ENCODE results near the gene TM4SF1.

The TM4SF1 gene

DNA sequence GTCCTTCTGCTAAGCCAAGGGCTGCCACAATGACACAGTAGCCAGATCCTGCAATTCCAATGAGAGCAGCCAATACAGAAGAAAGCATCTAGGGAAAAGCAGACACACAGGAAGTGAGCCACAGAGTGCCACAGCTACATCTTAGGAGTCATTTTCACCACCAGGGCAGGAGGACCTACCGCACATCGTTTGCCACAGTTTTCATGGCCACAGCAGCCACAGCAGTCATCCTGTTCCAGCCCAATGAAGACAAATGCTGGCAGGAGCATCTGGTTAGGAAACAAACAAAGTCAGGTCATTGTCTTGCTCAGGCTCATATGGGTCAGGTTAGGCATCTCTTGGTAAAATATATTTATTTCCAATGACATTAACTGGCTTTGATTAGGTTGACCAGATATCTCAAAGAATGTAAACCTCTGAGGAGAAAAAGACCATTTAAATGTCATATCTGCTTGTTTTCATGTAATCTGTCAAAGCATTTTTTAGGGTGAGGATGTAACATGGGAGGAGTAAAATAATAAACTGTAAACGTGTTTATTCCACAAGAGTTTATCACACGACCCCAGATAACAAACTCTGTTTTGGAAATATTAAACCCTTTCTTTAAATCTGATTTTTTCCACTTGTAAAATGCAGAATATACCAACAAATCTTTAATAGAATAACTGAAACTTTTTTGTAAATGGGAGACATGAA lies 1.8 kb downstream of the TM4SF1 start:
- no peak for DNase-seq (ENCODE audit: low spot score)

DNA sequence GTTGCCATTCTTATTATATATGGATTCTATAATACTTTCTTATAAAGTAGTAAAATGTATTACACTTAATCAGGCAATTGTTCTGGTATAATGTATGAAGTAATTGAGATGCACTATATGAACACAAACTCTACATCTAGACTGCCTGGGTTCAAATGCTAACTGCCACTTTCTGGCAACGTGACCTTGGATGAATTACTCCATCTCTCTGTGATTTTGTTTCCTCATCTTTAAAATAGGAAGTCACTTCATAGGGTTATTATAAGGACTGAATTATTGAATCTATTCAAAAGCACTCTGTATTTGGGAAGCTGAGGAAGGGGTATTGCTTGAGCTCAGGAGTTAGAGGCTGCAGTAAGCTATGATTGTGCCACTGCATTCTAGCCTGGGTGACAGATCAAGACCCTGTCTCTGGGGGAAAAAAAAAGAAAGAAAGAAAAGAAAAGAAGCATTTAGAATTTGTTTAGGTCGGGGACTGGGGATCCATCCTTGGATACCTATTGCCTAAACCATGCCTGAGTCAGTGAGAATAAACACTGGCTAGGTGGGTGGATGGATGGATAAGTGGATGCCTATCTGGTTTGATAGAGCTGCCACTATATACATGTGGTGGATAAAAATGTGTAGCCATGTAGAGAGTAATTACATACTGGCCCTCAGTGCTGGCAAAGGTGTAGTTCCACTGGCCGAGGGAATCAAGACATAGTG lies 2.5 kb downstream of the TM4SF1 start:
- DNase-seq (ENCODE audit: low spot score), result no peak

DNA sequence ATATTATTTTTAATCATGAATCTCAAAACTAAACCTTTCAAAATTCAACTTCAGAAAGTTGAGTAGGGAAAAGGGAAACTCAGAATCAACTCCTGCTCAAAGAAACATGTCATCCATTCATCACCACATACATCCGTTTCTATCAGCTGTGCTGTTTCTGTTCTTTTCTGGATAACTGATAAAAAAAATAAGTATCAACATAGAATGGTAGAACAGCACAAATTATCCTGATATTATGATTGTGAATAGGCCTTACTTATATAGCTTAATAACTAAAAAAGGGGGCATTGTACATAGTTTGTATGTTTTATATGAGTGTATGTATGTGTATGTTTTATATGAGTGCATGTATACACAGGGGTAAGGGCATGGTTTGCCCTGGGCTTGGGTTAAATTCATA lies 3.1 kb downstream of the TM4SF1 start:
- no peak for DNase-seq (ENCODE audit: low spot score)

DNA sequence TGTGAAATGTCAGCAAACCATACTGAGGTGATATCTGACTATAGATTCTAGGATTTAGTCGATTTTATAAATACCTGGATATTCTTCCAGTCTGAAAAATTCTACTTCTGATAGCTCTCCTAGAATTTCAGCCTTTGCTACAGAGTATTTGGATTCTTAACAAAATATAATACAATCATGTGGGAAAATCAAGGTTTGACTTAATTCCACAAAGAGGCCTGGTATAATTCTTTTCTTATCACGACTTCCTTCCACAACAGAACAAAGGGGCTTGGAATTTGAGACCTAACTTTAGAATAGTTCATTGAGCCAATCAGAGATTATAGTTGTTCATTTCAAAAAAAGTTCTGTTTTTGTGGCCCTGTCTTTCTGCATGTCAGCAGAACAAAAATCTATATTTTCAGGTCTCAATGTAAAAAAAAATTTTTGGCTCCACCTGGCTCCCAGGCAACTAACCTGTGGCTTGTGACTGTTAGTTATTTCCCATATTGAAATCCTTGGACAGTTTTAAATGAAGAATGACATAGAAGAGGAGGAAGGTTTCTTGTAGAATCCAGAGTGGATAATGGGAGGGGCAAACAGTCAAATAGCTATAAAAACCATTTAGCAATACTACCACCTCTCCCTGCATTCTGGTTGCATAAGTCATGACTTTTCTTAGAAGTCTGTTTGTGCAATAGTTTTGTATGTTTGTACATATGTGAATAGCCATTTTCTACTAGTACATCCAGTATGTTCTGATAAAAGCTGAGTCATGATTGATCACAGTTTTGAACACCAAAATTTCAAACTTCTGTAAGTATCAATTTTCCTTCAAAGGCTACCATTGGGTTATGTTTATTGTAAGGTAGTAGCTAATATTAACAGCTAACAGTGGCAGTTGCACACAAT lies 4.0 kb downstream of the TM4SF1 start:
- DNase-seq (ENCODE audit: low spot score), result peak; percentile 73

DNA sequence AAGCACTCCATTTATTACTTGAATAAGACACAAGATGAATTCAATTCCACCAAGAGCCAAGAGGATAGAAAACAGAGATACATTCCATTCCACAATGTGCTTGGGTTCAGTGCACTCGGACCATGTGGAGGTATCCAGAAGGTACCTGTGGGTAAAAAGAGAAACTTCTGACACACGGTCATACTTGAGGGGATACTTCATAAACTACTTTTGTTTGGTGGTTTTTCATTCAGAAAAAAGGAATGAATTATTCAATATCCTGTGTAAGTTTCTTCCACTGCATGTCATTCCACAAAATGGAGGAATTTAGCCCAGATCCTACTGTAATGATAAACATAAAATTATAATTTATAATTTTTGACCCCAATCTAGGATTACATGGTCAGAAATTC lies 5.7 kb downstream of the TM4SF1 start:
- no peak for DNase-seq (ENCODE audit: low spot score)

DNA sequence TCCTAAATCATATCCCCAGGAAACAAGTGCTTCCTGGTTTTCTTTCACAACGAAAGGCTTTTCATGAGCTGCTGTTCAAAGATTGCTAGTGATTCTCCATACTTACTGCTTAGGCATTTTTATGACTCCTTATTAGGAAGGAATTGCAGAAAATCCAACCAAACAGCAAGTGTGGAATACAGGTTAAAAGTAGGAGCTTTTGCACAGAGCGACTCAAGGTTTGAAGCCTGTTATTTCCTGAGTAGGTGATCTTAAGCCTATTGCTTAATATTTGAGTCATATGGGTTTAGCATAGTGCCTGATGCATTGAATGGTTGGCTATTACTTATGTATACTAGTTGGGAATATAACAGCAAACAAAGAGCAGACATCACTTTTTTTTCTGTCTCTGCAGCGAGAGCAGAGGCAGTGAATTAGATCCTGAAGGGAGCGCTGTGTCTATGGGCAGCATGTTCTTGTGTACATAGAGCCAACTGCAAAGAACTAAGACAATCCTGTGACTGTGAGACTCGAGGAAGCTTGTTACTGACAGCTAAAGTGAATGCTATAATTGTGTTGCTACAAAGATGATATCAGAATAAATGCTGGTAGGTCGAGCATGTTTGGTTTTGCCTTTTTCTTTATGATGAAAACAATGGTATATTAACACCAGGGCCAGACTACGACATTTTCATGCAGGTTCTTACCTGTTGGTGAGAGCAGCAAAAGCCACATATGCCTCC lies 6.3 kb downstream of the TM4SF1 start:
- peak; percentile 39 for DNase-seq (ENCODE audit: low spot score)

DNA sequence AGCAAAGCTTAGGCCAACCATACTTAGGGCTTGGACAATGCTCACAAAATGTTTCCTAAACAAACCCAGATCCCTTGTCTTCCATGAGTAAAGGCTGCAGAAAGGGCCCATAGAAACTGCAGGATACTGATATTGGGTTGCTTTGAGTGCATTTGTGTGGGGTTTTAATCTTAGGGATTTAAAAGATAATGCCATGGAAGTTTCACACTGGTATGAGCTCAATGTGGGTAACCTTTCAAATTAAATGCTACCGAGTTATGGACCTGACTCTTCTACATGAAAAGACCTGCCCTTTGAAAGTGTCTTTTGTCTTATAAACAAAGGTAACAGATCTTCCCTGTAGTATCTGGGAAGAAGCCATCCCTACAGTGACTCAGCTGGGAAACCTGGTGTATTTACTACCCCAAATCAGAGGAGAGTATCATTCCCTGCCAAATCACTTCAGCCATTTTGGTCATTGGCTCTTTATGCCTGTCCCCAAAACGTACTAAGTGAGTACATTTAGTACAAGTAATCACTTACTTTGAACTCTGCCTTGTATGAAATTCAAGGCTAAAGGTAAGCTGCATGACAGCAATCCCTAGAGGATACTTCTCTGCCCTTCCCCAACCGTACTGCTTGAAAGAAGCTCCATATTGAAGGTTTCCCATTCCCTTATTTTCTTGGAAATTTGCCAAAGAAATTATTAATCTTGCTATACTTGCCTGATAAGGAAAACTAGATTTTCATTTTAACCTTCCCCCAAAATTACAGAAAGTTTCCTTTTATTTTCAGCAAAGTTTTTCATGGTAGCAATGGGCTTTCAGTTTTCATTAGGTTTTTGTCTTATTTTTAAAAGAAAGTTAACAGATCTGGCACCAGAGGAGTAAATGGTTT lies 7.2 kb downstream of the TM4SF1 start:
- no peak for DNase-seq (ENCODE audit: low spot score)

DNA sequence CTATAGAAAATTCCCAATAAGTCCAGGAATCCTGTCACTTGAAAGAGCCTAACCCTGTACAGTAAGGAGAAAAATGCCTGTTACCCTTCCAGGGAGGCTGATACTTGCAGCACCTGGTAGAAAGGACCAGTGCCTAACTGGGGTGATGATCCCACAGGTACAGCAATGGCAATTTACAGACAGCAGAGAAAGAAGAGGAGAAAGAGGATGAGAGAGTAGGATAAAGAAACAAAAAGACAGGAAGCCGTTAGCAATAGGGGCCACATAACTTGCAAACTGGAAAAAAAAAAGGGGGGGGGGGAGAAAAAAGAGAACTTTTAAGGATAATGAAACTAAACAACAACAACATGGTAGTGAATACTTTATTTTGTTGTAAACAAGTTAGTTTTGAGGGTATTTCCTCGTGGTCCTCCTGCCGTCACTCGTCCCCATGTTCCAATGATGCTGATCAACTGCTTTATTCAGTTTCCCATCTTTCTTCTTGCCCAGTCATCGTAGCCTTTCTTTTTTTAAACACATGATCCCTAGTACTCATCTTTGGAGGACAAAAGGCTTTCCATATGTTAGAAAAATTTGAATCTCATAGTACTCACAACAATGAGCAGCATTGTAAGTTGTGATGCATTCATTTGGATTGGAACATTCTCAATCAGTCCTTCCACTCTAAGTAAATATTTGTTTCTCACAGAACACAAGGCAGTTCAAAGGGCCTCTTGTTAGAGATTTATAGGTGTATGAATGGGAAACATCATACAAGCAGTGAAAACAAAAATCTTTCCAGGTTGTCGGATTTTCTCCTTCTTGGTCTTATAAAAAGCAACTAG lies 8.6 kb downstream of the TM4SF1 start:
- no peak for DNase-seq (ENCODE audit: low spot score)

DNA sequence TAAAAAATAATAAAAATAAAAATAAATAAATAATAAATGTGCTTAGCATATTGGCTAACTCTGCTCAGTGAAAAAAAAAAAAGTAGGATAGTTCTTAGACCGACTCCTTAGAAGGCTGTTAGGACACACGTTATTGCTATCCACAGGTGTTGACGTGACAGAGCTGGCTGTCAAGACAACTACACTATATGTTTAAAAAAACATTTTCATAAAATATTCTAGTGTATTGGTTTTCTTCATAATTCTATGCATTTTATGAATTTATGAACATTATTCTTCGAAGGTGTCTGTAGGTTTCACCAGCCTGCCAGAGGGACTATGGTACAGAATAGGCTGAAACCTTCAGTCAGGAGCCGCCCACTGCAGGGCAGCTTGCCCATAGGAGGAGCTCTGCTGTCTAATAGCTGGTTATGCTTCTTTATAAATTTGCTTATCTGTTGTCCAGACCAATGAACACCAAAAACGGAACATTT lies 9.2 kb downstream of the TM4SF1 start:
- DNase-seq (ENCODE audit: low spot score), result no peak

DNA sequence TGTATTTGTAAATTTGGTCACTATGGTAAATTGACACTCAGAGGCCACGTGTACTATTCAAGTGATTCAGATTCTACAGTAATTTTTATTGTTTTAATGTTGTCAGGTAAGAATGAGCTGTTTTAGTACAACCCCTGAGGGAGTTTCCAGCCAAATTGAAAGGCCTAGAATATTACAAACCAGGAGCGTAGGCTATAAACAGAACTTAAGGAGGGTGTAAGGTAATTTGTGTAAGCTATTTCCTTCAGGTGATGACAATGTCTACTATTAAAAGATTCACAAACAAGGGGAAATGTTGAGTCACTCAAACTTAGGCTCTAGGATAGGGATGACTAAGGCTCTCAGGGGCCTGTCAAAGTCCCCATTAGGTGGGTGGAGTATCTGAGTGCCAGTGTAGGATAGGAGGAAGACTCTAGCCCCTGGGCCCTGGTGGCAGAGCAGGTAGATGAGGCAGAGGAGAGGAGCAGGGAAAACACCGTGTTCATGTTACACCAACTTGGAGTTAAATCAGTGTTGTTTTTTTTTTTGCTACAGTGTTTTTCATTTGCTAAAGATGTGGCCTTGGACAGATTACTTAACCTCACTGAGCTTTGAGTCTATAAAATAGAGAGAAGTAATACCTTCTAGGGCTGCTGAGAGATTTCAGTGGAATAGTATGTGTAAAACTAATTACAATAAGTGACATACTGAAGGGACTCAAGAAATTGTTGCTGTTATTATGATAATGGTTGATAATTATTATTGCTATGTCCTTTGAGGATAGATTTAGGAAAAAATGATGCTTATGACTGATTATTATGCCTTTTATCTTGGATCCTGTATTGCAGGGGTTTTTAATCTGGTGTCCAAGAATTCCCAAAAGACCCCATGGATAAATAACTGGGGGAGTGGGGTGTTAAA lies 10.3 kb downstream of the TM4SF1 start:
- DNase-seq (ENCODE audit: low spot score), result no peak

DNA sequence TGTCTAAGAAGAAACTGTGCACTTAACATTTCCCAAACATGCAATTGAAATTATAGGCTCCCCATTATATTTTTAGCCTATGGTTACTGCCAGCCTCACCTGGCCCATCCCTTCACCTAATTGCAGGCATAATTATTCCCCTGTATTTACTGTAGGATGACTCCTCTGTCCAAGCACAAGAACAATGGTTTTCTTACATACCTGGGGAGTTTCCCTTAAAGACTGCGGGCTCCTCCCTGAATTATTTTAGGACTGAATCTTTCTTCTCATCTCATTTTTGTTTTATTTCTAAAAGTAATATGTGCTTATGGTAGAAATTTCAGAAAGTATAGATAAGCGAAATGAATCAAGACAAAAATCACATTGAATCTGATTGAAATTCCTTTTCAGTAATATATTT lies 11.4 kb downstream of the TM4SF1 start:
- no peak for DNase-seq (ENCODE audit: low spot score)

DNA sequence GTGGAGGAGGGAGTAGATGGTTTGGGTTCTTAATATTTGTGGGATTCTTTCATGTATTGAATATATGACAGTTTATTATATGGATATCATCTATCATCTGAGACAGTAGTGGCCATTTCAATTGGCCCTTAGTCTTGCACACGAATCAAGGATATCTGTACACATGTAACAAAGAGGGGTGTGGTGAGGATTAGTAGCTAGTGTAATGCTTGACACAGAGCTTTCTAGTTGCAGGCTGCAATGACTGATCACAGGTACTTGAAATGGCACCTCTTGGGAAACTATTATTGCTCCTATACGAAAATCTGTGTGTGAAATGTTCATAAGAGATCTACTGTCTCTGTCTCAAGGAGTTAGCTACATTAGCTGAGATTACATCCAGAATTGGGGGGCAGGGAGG lies 12.8 kb downstream of the TM4SF1 start:
- no peak for DNase-seq (ENCODE audit: low spot score)

DNA sequence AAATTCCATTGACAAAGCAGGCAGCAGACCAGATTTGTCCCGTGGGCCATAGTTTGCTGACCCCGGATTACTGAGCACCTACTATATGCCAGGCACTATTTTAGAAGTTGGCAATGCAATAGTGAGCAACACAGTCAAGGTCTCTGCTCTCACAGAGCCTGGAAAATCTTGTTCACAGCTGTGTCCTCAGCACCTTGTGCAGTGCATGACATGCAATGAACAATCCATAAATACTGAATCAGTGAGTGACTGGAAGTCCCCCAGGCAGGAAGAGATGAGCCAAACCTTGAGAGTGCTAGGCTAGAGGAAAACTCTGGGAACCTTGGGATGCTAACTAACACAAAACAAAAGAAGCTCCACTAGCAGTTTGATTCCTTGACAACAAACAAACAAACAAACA lies 14.4 kb downstream of the TM4SF1 start:
- no peak for DNase-seq (ENCODE audit: low spot score)

DNA sequence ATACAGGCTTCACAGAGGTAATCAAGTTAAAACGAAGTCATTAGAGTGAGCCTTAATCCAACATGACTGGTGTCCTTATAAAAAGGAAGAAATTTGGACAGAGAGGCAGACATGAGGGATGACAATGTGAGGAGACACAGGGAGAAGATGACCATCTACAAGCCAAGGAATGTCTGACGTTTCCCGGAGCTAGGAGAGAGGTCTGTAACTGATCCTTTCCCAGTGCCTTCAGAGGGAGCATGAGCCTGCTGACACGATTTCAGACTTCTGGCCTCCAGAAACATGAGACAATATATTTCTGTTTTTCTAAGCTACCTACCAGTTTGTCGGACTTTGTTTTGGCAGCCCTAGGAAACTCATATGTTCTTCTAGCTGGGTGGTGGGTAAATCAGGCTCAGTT lies 15.1 kb downstream of the TM4SF1 start:
- no peak for DNase-seq (ENCODE audit: low spot score)

DNA sequence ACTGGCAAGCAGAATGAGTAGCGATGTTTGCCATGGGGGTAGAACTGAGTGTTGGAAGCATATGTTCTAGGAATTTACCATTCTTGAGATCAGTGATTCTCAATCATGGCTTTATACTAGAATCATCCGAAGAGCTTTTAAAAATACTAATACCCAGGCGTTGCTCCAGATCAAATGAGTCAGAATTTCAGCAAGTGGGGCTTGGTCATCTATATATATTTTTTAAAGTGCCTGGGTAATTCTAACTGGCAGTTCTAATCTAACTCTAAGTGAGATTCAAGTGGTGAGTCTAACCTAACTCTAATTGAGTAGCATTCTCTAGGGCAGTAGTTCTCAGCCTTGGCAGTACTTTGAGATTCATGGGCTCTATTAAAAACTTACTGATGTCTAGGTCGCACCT lies 20.8 kb downstream of the TM4SF1 start:
- DNase-seq (ENCODE audit: low spot score), result no peak

DNA sequence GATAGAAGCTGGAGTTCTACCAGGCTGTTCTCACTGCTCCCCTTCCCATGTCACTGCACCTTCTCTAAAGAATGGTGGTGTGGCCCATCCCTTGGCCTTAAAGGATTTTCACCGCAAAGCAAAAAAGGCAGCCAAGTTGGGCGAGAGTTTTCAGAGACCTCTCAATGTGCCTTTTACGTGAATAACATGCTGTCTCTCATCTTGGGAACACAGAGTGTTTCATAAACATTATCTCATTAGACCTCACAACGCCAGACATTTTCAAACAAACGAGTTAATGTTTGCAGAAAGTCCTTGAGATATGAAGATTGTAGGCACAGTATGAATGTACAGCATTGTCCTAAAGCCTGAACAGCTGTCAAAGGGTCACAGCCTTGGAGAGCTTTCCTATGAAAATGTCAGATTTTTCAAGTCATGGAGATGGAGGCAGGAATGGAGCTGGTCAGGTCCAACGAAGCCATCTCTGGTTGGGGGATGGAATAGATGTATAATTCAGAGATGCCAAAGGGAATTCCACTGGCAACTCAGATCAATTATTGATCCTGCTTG lies 21.3 kb downstream of the TM4SF1 start:
- no peak for DNase-seq (ENCODE audit: low spot score)

DNA sequence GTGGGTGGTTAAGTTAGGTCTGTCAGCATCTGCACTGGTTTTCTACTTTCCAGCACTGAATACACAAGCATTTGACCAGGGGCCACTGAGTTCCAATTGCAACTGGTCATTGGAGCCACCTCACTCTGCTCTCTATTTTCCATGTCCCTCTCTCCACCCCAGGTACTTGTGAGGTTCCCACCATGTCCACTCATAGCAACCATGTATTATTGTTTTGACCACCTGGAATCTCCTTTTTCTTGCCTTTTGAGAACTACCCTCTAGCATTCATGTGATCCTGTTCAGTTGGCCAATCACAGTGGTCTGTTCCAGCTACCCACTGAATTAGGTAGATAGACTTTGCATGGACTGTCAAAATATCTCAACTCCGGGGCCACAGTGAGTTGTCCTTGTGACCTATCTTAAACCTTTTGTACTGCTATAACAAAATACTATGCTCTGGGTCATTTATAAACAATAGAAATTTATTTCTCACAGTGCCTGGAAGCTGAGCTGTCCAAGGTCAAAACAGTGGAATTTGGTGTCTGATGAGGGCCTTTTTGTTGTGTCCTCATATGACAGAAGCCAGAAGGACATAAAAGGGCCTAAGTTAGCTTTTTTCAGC lies 23.8 kb downstream of the TM4SF1 start:
- no peak for DNase-seq (ENCODE audit: low spot score)

DNA sequence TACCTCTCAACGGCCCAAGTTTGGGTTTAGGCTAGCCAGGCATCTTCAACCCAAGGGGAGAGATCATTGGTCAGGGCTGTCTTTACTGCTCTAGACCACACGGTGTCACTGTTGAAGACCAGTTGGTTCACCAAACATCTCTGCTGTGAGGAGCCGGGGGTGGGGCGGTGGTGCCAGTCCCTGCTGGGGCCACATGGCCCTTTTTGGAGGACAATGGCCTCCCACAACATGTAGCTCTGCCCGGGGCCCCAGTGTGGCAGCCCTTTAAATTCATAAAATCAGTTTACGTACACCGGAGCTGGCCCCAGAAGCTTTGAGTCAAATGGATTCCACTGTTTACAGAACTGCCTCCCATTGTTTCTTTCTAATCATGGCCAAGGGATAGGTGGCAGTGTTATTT lies 24.9 kb downstream of the TM4SF1 start:
- peak; percentile 83 for DNase-seq (ENCODE audit: low spot score)
